ENCODE results near the gene IFITM2. TPM values are rescaled to one million over a fixed set of nuclear protein-coding genes. Genes with fewer than 3 reads are reported as not detected.

The IFITM2 gene
- total RNA-seq, 2 donors from 2014 or later = 96.6 to 149 TPM

GRCh38 chr11:288478-289397 is 18.9 kb upstream of the IFITM2 start, which contains the start of gene PGGHG:
Gene PGGHG (plus strand): TSS chr11:289126. CDS start chr11:289817, 691 bp downstream.
- TF ChIP-seq CTCF (IDR thresholded peaks at IDR 0.05) = no peak
- intact Hi-C loops (cut with DNase I) = no loop called here
- Histone ChIP-seq H3K4me1 (replicated peaks) (no peaks in the 10 kb centered on the region), H3K27ac (peak within 1 kb of the TSS; percentile 60 to 62), H3K9me3 (no peaks in the 10 kb centered on the region), H3K4me3 (peak within 1 kb of the TSS; percentile 63 to 64), H3K27me3 (replicated peaks; ENCODE audit: insufficient read depth) (no peaks in the 10 kb centered on the region), H3K36me3 (no peaks in the 10 kb centered on the region)
- peak; percentile 55 for DNase-seq (ENCODE audit: low spot score)
- WGBS = under 1% methylated on average over 20 of the region's 112 CpGs

DNA sequence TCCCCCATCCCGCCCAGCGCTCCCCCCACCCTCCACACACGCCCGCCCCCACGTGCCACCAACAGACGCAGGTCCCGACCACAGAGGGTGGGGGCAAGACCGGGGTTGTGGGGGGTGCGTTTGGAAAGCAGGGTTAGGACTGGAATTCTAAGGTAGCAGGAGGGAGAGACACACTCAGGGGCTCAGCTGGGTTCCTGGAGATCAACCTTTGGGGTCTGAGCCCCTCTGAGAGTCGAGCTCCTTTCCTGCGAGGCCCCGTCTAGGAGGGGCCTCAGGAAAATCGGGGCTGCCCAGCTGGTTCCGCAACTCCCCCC is 18.3 kb upstream of the IFITM2 start:
- Histone ChIP-seq H3K9me3 (no peaks in the 10 kb centered on the region), H3K27me3 (replicated peaks; ENCODE audit: insufficient read depth) (no peaks in the 10 kb centered on the region), H3K36me3 (no peaks in the 10 kb centered on the region), H3K27ac (peak overlapping the region; percentile 42 to 62), H3K4me3 (peak overlapping the region; percentile 63 to 64), H3K4me1 (replicated peaks) (no peaks in the 10 kb centered on the region)
- TF ChIP-seq POLR2A (IDR thresholded peaks at IDR 0.05) = no peak
- WGBS = 16% methylated on average over 12 of the region's 14 CpGs
- no peak for DNase-seq (ENCODE audit: low spot score)
- intact Hi-C loops (cut with DNase I) = no loop called here

GRCh38 chr11:289712-290620 is 17.6 kb upstream of the IFITM2 start:
- intact Hi-C loops (cut with DNase I) = no loop called here
- 84% methylated on average over 48 of the region's 48 CpGs for WGBS
- no peaks in the 10 kb centered on the region for H3K4me1 ChIP-seq (replicated peaks)
- no peak for TF ChIP-seq POLR2A (IDR thresholded peaks at IDR 0.05)
- TF ChIP-seq CTCF (IDR thresholded peaks at IDR 0.05) = no peak
- no peak for TF ChIP-seq POLR2AphosphoS5 (IDR thresholded peaks at IDR 0.05)
- H3K27me3 ChIP-seq (replicated peaks; ENCODE audit: insufficient read depth) = no peaks in the 10 kb centered on the region
- H3K27ac ChIP-seq = peak overlapping the region in 1 of 2 donors; percentile 62
- no peaks in the 10 kb centered on the region for H3K36me3 ChIP-seq
- DNase-seq (ENCODE audit: low spot score) = no peak
- peak overlapping the region in 1 of 2 donors; percentile 63 for H3K4me3 ChIP-seq
- no peaks in the 10 kb centered on the region for H3K9me3 ChIP-seq

- WGBS = 84% methylated on average over 13 of the region's 13 CpGs
- Histone ChIP-seq H3K4me3 (no peak overlapping the region), H3K36me3 (no peaks in the 10 kb centered on the region), H3K27me3 (replicated peaks; ENCODE audit: insufficient read depth) (no peaks in the 10 kb centered on the region), H3K9me3 (no peaks in the 10 kb centered on the region), H3K4me1 (replicated peaks) (no peaks in the 10 kb centered on the region), H3K27ac (no peak overlapping the region)
- DNase-seq (ENCODE audit: low spot score) = no peak
- intact Hi-C loops (cut with DNase I) = no loop called here
- TF ChIP-seq POLR2AphosphoS5 (IDR thresholded peaks at IDR 0.05) (no peak), CTCF (IDR thresholded peaks at IDR 0.05) (no peak), POLR2A (IDR thresholded peaks at IDR 0.05) (no peak)
Observed at GRCh38 chr11:290621-291231, 16.9 kb upstream of the IFITM2 start.
